Prostate gland (tissue), 2 donors: ENCODE results near the gene CLDN10.

Source experiments
- CTCF ChIP-seq, 4 experiments: fragments of 200-600 bp in 2 of 4; fragments of 450-650 bp in 2 of 4; sonication (generic) in 2 of 4; IDR thresholded peaks; 1 replicate in 3 of 4; 2 replicates in 1 of 4; pipeline ENCODE4 v1.5.1; 2016 to 2019; ENCODE audit warnings: antibody characterized with exemption in 4 of 4, mild to moderate bottlenecking in 2 of 4, moderate library complexity in 2 of 4
- POLR2A ChIP-seq: fragments of 450-650 bp; IDR thresholded peaks from one replicate; pipeline ENCODE4 v1.6.1; 2016; ENCODE audit warnings: antibody characterized with exemption, mild to moderate bottlenecking

- no peak for TF ChIP-seq CTCF (IDR thresholded peaks at IDR 0.05)
- no peak for TF ChIP-seq POLR2A
Observed at GRCh38 chr13:95570016-95570415, 17.5 kb downstream of the CLDN10 start.
